ENCODE data around the gene SACM1L. TPM values are rescaled to one million over a fixed set of nuclear protein-coding genes. Genes with fewer than 3 reads are reported as not detected.

The SACM1L gene
- total RNA-seq, 4 donors from 2014 or later, result 33.2 to 37.4 (median 36.2) TPM

DNA sequence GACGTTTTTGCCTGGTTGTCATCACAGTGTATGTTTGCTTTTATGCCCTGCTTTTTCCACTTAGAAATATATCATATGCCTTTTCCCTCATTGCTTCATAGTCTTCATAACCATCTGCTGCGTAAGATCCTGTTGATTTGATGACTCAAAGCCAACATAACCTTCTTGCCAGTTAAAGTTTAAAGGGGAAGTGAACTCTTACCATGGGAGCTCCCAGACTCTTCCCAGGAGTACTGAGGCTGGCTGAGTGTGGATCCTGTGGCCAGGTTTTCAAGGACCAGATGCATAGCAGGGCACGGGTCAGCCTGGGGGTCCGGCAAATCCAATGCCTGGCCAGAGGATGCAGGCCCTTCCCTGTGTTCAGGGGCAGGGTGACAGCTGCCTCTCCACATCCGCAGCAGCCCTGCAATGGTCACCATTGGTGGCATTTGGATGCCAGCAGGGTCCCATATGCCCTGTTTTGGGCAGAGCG lies 42.0 kb upstream of the SACM1L start:
- H3K4me1 ChIP-seq, result peaks cover 28 to 57% (median 52%) of the 10 kb centered on the region in 4 donors
- intact Hi-C loops (cut with DNase I), result no loop called here
- 38% methylated on average over 3 of the region's 6 CpGs for WGBS

DNA sequence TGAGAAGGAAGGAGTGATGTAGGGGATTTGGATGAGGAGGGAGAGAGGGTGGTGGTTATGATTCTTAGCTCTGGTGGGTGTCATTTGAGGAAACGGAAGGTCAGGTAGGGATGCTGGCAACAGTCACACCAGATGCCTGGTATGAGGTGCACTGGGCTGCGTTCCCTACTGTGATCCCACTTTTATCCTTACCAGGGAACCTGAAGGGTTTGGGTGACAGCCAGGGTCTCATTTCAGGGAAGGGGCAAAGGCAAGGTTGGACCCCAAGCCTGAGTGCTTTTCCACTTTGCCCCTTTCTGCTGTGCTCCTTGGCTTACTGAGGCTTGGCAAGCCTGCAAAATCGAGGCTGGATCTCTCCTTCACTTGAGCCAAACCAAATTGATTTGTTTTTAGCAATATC lies 36.0 kb upstream of the SACM1L start:
- WGBS, result 70% methylated on average over 3 of the region's 3 CpGs
- TF ChIP-seq, protein P1, sequence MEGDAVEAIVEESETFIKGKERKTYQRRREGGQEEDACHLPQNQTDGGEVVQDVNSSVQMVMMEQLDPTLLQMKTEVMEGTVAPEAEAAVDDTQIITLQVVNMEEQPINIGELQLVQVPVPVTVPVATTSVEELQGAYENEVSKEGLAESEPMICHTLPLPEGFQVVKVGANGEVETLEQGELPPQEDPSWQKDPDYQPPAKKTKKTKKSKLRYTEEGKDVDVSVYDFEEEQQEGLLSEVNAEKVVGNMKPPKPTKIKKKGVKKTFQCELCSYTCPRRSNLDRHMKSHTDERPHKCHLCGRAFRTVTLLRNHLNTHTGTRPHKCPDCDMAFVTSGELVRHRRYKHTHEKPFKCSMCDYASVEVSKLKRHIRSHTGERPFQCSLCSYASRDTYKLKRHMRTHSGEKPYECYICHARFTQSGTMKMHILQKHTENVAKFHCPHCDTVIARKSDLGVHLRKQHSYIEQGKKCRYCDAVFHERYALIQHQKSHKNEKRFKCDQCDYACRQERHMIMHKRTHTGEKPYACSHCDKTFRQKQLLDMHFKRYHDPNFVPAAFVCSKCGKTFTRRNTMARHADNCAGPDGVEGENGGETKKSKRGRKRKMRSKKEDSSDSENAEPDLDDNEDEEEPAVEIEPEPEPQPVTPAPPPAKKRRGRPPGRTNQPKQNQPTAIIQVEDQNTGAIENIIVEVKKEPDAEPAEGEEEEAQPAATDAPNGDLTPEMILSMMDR (IDR thresholded peaks at IDR 0.05), result no peak
- TF ChIP-seq POLR2AphosphoS5 (IDR thresholded peaks at IDR 0.05), result no peak
- TF ChIP-seq EP300 (IDR thresholded peaks at IDR 0.05), result no peak
- TF ChIP-seq POLR2A (IDR thresholded peaks at IDR 0.05; ENCODE audit: low read depth), result no peak
- H3K9me3 ChIP-seq, result no peaks in the 10 kb centered on the region
- intact Hi-C loops (cut with DNase I), result no loop called here
- peak overlapping the region; percentile 25 to 67 (median 40) for H3K27ac ChIP-seq (replicated peaks in 1 of 4)
- H3K4me1 ChIP-seq, result peaks cover 22 to 51% (median 44%) of the 10 kb centered on the region in 4 donors
- no peaks in the 10 kb centered on the region for H3K27me3 ChIP-seq
- no peak for DNase-seq (ENCODE audit: extremely low spot score)
- no peak overlapping the region for H3K4me3 ChIP-seq
- H3K36me3 ChIP-seq, result no peaks in the 10 kb centered on the region

More for the DNA sequence above, 42.0 kb upstream of the SACM1L start:
- no peaks in the 10 kb centered on the region for H3K36me3 ChIP-seq
- H3K4me3 ChIP-seq, result no peak overlapping the region
- no peaks in the 10 kb centered on the region for H3K27me3 ChIP-seq
- no peaks in the 10 kb centered on the region for H3K9me3 ChIP-seq
- no peak for DNase-seq (ENCODE audit: extremely low spot score)
- peak overlapping the region; percentile 56 to 71 (median 68) for H3K27ac ChIP-seq (replicated peaks in 1 of 4)
- no peak for TF ChIP-seq POLR2A (IDR thresholded peaks at IDR 0.05; ENCODE audit: low read depth)
- peak; percentile 24 to 67 for TF ChIP-seq POLR2AphosphoS5 (IDR thresholded peaks at IDR 0.05)

DNA sequence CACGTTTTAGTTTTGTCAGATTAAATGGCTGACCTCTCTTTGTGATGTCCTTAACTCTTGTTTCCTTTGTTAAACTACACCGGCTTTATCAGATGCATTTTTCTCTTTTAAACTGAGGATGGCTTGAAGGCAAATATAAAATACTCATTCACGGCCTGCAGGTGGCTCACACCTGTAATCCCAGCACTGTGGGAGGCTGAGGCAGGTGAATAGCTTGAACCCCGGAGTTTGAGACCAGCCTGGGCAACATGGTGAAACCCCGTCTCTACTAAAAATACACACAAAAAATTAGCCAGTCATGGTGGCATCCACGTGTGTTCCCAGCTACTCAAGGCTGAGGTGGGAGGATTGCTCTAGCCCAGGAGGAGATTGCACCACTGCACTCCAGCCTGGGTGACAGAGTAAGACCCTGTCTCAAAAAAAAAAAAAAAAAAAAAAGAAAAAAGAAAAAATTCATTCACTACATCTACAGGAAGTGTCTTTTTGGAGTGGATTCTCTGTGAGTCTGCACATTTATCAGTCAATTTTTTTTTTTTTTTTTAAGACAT lies 34.7 kb upstream of the SACM1L start:
- TF ChIP-seq POLR2A (IDR thresholded peaks at IDR 0.05; ENCODE audit: low read depth) (no peak), POLR2AphosphoS5 (IDR thresholded peaks at IDR 0.05) (no peak), EP300 (IDR thresholded peaks at IDR 0.05) (no peak)
- TF ChIP-seq, protein P1 (IDR thresholded peaks at IDR 0.05), result no peak
- WGBS, result 46% methylated on average over 6 of the region's 6 CpGs
- peaks cover 22 to 51% (median 44%) of the 10 kb centered on the region in 4 donors for H3K4me1 ChIP-seq
- H3K27me3 ChIP-seq, result no peaks in the 10 kb centered on the region
- peak overlapping the region; percentile 9 to 62 (median 52) for H3K27ac ChIP-seq (replicated peaks in 1 of 4)
- H3K36me3 ChIP-seq, result no peaks in the 10 kb centered on the region
- no peaks in the 10 kb centered on the region for H3K9me3 ChIP-seq
- no peak overlapping the region for H3K4me3 ChIP-seq
- DNase-seq (ENCODE audit: extremely low spot score), result no peak
- intact Hi-C loops (cut with DNase I), result no loop called here

DNA sequence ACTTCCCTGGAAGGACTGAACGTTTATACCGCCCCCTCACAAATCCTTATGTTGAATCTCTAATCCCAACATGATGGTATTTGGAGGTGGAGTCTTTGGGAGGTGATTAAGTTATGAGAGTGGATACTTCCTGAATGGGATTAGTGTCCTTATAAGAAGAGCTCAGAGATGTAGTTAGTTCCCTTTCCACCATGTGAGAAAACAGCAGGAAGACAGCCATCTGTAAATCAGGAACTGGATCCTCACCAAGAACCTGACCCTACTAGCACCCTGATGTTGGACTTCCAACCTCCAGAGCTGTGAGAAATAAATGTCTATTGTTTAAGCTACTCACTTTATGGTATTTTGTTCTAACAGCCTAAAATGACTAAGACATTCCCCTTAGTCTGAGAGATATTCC lies 33.3 kb upstream of the SACM1L start:
- Histone ChIP-seq H3K36me3 (no peaks in the 10 kb centered on the region), H3K27me3 (no peaks in the 10 kb centered on the region), H3K4me1 (peaks cover 24 to 60% (median 49%) of the 10 kb centered on the region in 4 donors), H3K9me3 (no peaks in the 10 kb centered on the region), H3K27ac (replicated peaks in 1 of 4) (peak overlapping the region in 1 of 4 donors; percentile 62), H3K4me3 (no peak overlapping the region)
- 67% methylated on average over 2 of the region's 2 CpGs for WGBS
- no peak for TF ChIP-seq EP300 (IDR thresholded peaks at IDR 0.05)
- TF ChIP-seq, protein P1 (IDR thresholded peaks at IDR 0.05), result no peak
- no peak for TF ChIP-seq POLR2A (IDR thresholded peaks at IDR 0.05; ENCODE audit: low read depth)
- TF ChIP-seq POLR2AphosphoS5 (IDR thresholded peaks at IDR 0.05), result no peak
- intact Hi-C loops (cut with DNase I), result loop anchor here (2.0 kb wide), 2 partner anchors 63 to 145 kb away; no protein-coding TSS in a partner anchor
- no peak for DNase-seq (ENCODE audit: extremely low spot score)

DNA sequence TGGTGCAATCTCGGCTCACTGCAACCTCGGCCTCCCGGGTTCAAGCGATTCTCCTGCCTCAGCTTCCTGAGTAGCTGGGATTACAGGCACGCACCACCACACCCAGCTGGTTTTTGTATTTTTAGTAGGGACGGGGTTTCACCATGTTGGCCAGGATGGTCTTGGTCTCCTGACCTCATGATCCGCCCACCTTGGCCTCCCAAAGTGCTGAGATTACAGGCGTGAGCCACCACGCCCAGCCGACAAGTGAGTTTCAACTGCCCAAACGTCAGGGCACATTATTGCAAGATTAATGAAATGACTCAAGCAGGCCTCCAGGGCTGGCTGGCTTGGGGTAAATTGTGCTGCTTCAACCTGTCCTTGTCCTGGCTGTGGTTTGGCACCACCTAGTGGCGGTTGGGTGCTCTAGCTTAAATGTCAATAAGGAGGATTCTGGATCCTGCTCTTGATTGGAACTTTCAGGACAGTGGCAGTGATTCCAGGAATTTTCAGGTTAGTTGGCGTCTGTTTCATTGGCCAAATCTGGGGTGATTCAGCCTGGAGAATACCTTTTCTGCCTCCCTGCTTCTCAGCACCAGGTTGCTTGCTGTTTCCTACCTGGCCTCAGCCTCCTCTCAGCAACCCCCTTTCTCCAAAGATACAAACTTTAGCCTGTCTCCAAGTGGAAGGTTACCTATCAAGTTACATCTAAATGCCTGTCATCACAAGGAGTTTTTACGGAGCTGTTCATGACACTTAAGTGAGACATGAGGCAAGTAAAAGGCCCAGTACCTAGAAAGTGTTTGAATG lies 32.4 kb upstream of the SACM1L start:
- intact Hi-C loops (cut with DNase I), result loop anchor here (2.0 kb wide), 2 partner anchors 64 to 146 kb away; no protein-coding TSS in a partner anchor
- no peaks in the 10 kb centered on the region for H3K36me3 ChIP-seq
- peaks cover 24 to 60% (median 49%) of the 10 kb centered on the region in 4 donors for H3K4me1 ChIP-seq
- no peak overlapping the region for H3K4me3 ChIP-seq
- no peaks in the 10 kb centered on the region for H3K27me3 ChIP-seq
- no peaks in the 10 kb centered on the region for H3K9me3 ChIP-seq
- DNase-seq (ENCODE audit: extremely low spot score), result peak; percentile 97
- TF ChIP-seq POLR2A (IDR thresholded peaks at IDR 0.05; ENCODE audit: low read depth) (no peak), EP300 (IDR thresholded peaks at IDR 0.05) (no peak), POLR2AphosphoS5 (IDR thresholded peaks at IDR 0.05) (peak; percentile 58 to 72)
- TF ChIP-seq, protein P1 (IDR thresholded peaks at IDR 0.05), result peak; percentile 92 to 94 (median 94)
- WGBS, result 49% methylated on average over 14 of the region's 14 CpGs
- peak overlapping the region in 1 of 4 donors; percentile 22 for H3K27ac ChIP-seq (replicated peaks in 1 of 4)
